Lower lobe of right lung (tissue), 2 donors: ENCODE data around the gene PNMA8A. TPM values are rescaled to one million over a fixed set of nuclear protein-coding genes. Genes with fewer than 3 reads are reported as not detected.

Experiments used
- ATAC-seq, 2 donors: fragments of 200-7000 bp; cut with Tn5 transposase; one replicate each; pipeline ENCODE4 v1.9.1; 2020 to 2022; ENCODE audit warnings: mild to moderate bottlenecking in 2 of 2, moderate library complexity in 2 of 2
- DNase-seq: peaks from one replicate; pipeline ENCODE4 v3.0.0-alpha.2; 2020
- H3K27ac ChIP-seq: fragments of 200-600 bp; one replicate; pipeline ENCODE4 v1.8.0; 2022
- H3K27me3 ChIP-seq: fragments of 200-600 bp; one replicate; pipeline ENCODE4 v1.8.0; 2022; ENCODE audit warnings: low read depth
- H3K36me3 ChIP-seq: fragments of 200-600 bp; one replicate; pipeline ENCODE4 v1.8.0; 2022; ENCODE audit warnings: mild to moderate bottlenecking
- H3K4me1 ChIP-seq: fragments of 200-600 bp; one replicate; pipeline ENCODE4 v1.8.0; 2022
- H3K4me3 ChIP-seq: fragments of 200-600 bp; one replicate; pipeline ENCODE4 v1.8.0; 2022; ENCODE audit warnings: mild to moderate bottlenecking
- H3K9me3 ChIP-seq: fragments of 200-600 bp; one replicate; pipeline ENCODE4 v1.8.0; 2022
- intact Hi-C: fragments of 100-400 bp; cut with DNase I; formaldehyde crosslinking; loops from one replicate; pipeline ENCODE4 v1.11.0; 2022
- total RNA-seq: library from RNA; stranded (reverse); fragmentation: NEBNext Ultra II Directional; extraction: Animal tissue kit (Norgen Biotek cat#: 25700); gene quantifications from one replicate; pipeline ENCODE4 v1.2.1, GENCODE V29; 2021
- TF ChIP-seq, protein P1 (sequence below): fragments of 200-600 bp; IDR thresholded peaks from one replicate; pipeline ENCODE4 v1.8.0; 2022; ENCODE audit warnings: antibody characterized with exemption, mild to moderate bottlenecking
- donor health status: DM: no; HTN: yes; CAD: no; lungs with severe emphysema.

Gene PNMA8A
- total RNA-seq, 1 donor from 2014 or later, result 1.5 TPM

- no peaks in the 10 kb centered on the region for H3K27me3 ChIP-seq
- TF ChIP-seq, protein P1, sequence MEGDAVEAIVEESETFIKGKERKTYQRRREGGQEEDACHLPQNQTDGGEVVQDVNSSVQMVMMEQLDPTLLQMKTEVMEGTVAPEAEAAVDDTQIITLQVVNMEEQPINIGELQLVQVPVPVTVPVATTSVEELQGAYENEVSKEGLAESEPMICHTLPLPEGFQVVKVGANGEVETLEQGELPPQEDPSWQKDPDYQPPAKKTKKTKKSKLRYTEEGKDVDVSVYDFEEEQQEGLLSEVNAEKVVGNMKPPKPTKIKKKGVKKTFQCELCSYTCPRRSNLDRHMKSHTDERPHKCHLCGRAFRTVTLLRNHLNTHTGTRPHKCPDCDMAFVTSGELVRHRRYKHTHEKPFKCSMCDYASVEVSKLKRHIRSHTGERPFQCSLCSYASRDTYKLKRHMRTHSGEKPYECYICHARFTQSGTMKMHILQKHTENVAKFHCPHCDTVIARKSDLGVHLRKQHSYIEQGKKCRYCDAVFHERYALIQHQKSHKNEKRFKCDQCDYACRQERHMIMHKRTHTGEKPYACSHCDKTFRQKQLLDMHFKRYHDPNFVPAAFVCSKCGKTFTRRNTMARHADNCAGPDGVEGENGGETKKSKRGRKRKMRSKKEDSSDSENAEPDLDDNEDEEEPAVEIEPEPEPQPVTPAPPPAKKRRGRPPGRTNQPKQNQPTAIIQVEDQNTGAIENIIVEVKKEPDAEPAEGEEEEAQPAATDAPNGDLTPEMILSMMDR, result no peak
- no peaks in the 10 kb centered on the region for H3K36me3 ChIP-seq
- DNase-seq (no peak), ATAC-seq (no peak)
- H3K4me1 ChIP-seq, result no peaks in the 10 kb centered on the region
- intact Hi-C loops, result no loop called here
- H3K4me3 ChIP-seq, result no peak overlapping the region
- H3K9me3 ChIP-seq, result no peaks in the 10 kb centered on the region
- no peak overlapping the region for H3K27ac ChIP-seq
These were observed 7.8 kb downstream of the PNMA8A start for GRCh38 chr19:46463516-46463915.

DNA sequence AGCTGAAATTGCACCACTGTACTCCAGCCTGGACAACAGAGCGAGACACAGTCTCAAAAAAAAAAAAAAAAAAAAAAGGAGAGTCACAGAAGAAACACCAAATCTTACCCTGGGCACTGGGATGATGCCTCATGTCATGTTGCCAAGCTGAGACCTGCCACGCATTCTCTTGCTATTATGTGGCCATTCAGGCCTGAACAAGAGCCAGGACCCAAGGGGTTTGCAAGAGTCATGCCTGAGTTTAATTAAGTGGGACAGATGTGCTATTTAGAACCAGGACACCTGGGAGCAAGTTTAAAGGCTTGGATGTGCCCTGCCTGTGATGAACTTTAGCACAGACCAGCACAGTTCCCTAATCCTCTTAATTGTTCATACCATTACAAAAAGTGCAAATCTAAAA lies 9.8 kb downstream of the PNMA8A start:
- Histone ChIP-seq H3K36me3 (no peaks in the 10 kb centered on the region), H3K27me3 (no peaks in the 10 kb centered on the region), H3K9me3 (no peaks in the 10 kb centered on the region), H3K4me3 (no peak overlapping the region), H3K27ac (no peak overlapping the region), H3K4me1 (no peaks in the 10 kb centered on the region)
- DNase-seq (no peak), ATAC-seq (no peak)
- intact Hi-C loops, result no loop called here
- TF ChIP-seq, protein P1, result no peak

DNA sequence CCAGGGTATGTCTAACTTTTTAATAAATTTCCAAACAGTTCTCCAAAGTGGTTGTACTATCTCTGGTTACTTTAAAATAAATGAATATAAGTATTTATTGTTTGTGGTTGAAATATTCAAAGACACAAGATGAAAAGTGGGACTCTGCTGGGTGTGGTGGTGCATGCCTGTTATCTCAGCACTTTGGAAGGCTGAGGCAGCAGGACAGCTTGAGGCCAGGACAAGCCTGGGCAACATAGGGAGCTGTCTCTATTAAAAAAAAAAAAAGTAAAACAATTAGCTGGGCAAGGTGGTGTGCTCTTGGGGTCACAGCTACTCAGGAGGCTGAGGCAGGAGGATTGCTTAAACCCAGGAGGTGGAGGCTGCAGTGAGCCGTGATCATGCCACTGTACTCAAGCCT lies 10.4 kb downstream of the PNMA8A start:
- H3K27me3 ChIP-seq, result no peaks in the 10 kb centered on the region
- intact Hi-C loops, result no loop called here
- DNase-seq (no peak), ATAC-seq (no peak)
- H3K9me3 ChIP-seq, result no peaks in the 10 kb centered on the region
- TF ChIP-seq, protein P1, result no peak
- no peak overlapping the region for H3K27ac ChIP-seq
- no peaks in the 10 kb centered on the region for H3K4me1 ChIP-seq
- no peaks in the 10 kb centered on the region for H3K36me3 ChIP-seq
- no peak overlapping the region for H3K4me3 ChIP-seq

DNA sequence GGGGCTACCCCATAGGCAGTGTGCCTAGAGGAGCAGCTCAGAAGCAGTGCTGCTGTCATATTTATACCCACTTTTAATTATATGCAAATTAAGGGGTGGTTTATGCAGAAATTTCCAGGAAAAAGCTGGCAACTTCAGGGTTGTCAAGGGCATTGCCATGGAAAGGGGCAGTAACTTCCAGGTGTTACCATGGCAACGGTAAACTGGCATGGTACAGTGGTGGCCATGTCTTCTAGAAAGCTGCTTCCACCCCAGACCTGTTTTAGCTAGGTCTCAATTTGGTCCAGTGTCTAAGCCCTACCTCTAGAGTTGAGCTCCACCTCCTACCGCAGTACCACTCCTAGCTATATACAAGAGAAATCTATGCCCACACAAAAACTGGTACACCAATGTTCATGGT lies 11.3 kb downstream of the PNMA8A start:
- TF ChIP-seq, protein P1, result no peak
- Histone ChIP-seq H3K27ac (no peak overlapping the region), H3K36me3 (no peaks in the 10 kb centered on the region), H3K4me3 (no peak overlapping the region), H3K4me1 (no peaks in the 10 kb centered on the region), H3K27me3 (no peaks in the 10 kb centered on the region), H3K9me3 (no peaks in the 10 kb centered on the region)
- ATAC-seq, result no peak
- intact Hi-C loops, result no loop called here
- DNase-seq, result no peak

DNA sequence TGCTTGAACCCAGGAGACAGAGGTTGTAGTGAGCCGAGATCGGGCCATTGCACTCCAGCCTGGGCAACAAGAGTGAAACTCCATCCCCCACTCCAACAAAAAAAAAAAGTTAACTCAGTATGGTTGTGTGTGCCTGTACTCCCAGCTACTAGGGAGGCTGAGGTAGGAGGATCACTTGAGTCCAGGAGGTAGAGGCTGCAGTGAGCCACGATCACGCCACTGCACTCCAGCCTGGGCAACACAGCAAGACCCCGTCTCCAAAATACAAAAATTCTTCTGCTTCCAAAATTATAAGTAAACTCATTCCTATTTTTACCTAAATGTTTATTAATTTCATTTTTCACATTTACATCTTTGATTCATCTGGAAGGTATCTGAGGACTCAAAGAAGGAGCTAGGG lies 14.4 kb downstream of the PNMA8A start:
- TF ChIP-seq, protein P1, result no peak
- Histone ChIP-seq H3K36me3 (no peaks in the 10 kb centered on the region), H3K27ac (no peak overlapping the region), H3K4me1 (no peaks in the 10 kb centered on the region), H3K27me3 (no peaks in the 10 kb centered on the region), H3K4me3 (no peak overlapping the region), H3K9me3 (no peaks in the 10 kb centered on the region)
- ATAC-seq, result no peak
- DNase-seq, result no peak
- intact Hi-C loops, result no loop called here

- Histone ChIP-seq H3K27me3 (no peaks in the 10 kb centered on the region), H3K36me3 (no peaks in the 10 kb centered on the region), H3K27ac (no peak overlapping the region), H3K4me3 (no peak overlapping the region), H3K4me1 (no peaks in the 10 kb centered on the region), H3K9me3 (no peaks in the 10 kb centered on the region)
- intact Hi-C loops, result no loop called here
- ATAC-seq (no peak), DNase-seq (no peak)
- TF ChIP-seq, protein P1, result no peak
These were observed 17.1 kb downstream of the PNMA8A start for GRCh38 chr19:46454244-46454643.
